HG02852 (cell line): ENCODE results near the gene GPR143.

Source experiments
- ATAC-seq: cut with Tn5 transposase; IDR thresholded peaks from one replicate; pipeline ENCODE4 v1.9.1; 2021; ENCODE audit warnings: mild to moderate bottlenecking, moderate library complexity; ENCODE audit not compliant: unreplicated experiment

Gene GPR143

GRCh38 chrX:9676738-9677097, 88.9 kb downstream of the GPR143 start:
- no peak for ATAC-seq

GRCh38 chrX:9676306-9676705, 89.3 kb downstream of the GPR143 start:
- no peak for ATAC-seq
